ENCODE results near the gene TRPT1. TPM values are rescaled to one million over a fixed set of nuclear protein-coding genes. Genes with fewer than 3 reads are reported as not detected.

Gene TRPT1
- total and polyA plus RNA-seq, 3 donors from 2014 or later = 56.5 to 93.7 (median 65.4) TPM

DNA sequence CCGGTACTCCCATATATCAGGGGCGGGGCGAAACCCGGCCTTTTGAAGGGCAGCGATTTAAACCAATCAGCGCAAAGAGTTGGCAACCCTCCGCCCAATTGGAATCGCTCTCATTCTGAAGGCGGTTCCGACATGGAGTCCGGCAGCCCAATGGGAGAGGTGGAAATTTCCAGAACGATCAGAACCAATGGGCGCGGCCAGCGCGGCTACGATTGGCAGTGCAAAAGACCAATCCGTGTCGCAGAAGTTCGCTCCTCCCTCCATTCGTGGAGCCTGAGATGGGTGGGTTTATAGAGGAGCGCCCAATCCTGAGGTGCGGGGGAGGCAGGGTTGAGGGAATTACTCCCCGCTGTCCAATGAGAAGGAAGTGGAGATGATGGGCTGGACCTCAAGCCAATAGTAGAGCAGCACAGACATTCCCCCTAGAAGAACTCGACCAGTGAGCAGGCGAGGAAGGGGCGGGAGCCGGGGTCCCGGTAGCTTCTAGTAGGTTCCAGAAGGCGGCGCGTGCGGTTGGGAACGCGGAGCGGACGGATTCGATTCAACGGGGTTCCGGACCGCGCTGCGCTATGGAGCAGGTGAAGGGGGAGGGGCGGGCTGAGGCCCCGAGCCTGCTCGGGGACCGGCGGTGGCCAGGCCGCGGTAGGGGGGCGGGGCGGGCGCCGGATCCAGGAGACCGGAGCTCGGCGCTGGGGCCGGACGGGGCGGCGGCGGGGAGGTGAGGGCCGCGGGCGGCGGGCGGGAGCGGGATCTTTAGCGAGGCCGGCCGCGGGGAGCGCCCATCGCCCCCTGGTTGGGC is 40.1 kb downstream of the TRPT1 start, which contains the start of gene STIP1:
STIP1 (plus strand) TSS at position 479 of the 799 bp plus-strand sequence; CDS start at position 570, 91 bp downstream.
- Histone ChIP-seq H3K4me1 (peaks cover 32% of the 10 kb centered on the region), H3K9me3 (no peaks in the 10 kb centered on the region), H3K27ac (peak within 1 kb of the TSS; percentile 96 to 100), H3K4me3 (peak within 1 kb of the TSS; percentile 71 to 78), H3K36me3 (ENCODE audit: low read depth, missing control alignments) (no peaks in the 10 kb centered on the region), H3K27me3 (no peaks in the 10 kb centered on the region)
- TF ChIP-seq POLR2A (IDR thresholded peaks at IDR 0.05) = peak; percentile 74
- TF ChIP-seq, protein P1, sequence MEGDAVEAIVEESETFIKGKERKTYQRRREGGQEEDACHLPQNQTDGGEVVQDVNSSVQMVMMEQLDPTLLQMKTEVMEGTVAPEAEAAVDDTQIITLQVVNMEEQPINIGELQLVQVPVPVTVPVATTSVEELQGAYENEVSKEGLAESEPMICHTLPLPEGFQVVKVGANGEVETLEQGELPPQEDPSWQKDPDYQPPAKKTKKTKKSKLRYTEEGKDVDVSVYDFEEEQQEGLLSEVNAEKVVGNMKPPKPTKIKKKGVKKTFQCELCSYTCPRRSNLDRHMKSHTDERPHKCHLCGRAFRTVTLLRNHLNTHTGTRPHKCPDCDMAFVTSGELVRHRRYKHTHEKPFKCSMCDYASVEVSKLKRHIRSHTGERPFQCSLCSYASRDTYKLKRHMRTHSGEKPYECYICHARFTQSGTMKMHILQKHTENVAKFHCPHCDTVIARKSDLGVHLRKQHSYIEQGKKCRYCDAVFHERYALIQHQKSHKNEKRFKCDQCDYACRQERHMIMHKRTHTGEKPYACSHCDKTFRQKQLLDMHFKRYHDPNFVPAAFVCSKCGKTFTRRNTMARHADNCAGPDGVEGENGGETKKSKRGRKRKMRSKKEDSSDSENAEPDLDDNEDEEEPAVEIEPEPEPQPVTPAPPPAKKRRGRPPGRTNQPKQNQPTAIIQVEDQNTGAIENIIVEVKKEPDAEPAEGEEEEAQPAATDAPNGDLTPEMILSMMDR (IDR thresholded peaks at IDR 0.05) = peak in 2 of 3 experiments; percentile 22 to 43
- whole genome bisulfite sequencing, 2 donors = 0 to 1% methylated on average over 27 to 40 of the region's 74 CpGs
- peak; percentile 99 for DNase-seq
- intact Hi-C loops (cut with DNase I; ENCODE audit: low total_unique reads) = no loop called here

DNA sequence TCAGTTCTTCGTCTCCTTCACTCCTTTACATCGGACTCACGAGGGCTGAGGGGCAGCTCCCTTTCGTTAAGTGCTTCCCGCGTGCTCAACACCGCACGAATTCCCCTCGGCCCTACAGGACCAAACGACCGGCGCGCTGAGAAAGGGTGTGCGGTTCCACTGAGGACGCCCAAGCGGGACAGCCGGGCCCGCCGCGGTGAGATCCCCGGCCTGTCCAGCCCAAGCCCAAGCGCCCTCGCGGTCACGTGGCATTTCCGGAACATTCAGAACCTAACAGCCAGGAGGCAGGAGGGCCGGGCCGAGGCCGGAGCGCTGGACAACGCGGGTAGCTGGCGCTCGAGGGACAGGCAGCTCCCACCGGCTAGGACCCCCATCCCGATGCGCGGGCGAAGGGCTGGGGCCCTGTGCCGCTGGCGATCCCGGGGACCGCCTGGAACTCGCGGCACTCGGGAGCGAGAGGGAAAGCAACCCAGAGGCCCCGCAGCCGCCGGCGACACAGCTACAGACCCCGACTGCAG is 40.8 kb downstream of the TRPT1 start:
- H3K36me3 ChIP-seq (ENCODE audit: low read depth, missing control alignments) = no peaks in the 10 kb centered on the region
- WGBS, 2 donors = 0 to 1% methylated on average over 31 to 38 of the region's 52 CpGs
- DNase-seq = peak; percentile 88
- H3K27me3 ChIP-seq = no peaks in the 10 kb centered on the region
- no peaks in the 10 kb centered on the region for H3K9me3 ChIP-seq
- H3K4me3 ChIP-seq = peak overlapping the region; percentile 71 to 78
- peaks cover 36% of the 10 kb centered on the region for H3K4me1 ChIP-seq
- TF ChIP-seq POLR2A (IDR thresholded peaks at IDR 0.05) = peak; percentile 98
- TF ChIP-seq, protein P1 (IDR thresholded peaks at IDR 0.05) = peak in 2 of 3 experiments; percentile 24 to 58
- intact Hi-C loops (cut with DNase I; ENCODE audit: low total_unique reads) = no loop called here
- peak overlapping the region; percentile 96 to 100 for H3K27ac ChIP-seq

DNA sequence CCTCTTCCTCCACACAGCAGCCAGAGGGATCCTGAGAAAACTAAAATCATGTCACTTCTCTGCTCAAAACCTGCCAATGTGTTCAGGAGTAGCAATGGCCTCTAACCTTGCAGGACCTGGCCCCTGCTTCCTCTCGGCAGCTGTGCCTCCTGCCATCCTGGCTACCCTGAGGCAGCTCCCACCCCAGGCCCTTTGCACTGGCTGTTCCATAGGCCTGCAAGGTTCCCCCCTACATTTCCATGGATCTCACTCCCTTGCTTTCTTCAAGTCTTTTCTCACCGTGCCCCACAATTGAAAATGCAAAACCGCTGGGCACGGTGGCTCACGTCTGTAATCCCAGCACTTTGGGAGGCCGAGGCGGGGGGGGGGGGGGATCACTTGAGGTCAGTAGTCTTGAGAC is 42.1 kb downstream of the TRPT1 start:
- Histone ChIP-seq H3K4me3 (no peak overlapping the region), H3K9me3 (no peaks in the 10 kb centered on the region), H3K36me3 (ENCODE audit: low read depth, missing control alignments) (no peaks in the 10 kb centered on the region), H3K4me1 (peaks cover 36% of the 10 kb centered on the region), H3K27me3 (no peaks in the 10 kb centered on the region), H3K27ac (peak overlapping the region in 1 of 2 donors; percentile 23)
- 59 to 75% methylated on average over 6 to 7 of the region's 7 CpGs for WGBS, 2 donors
- intact Hi-C loops (cut with DNase I; ENCODE audit: low total_unique reads) = no loop called here
- no peak for TF ChIP-seq POLR2A (IDR thresholded peaks at IDR 0.05)
- TF ChIP-seq, protein P1 (IDR thresholded peaks at IDR 0.05) = no peak
- no peak for DNase-seq

DNA sequence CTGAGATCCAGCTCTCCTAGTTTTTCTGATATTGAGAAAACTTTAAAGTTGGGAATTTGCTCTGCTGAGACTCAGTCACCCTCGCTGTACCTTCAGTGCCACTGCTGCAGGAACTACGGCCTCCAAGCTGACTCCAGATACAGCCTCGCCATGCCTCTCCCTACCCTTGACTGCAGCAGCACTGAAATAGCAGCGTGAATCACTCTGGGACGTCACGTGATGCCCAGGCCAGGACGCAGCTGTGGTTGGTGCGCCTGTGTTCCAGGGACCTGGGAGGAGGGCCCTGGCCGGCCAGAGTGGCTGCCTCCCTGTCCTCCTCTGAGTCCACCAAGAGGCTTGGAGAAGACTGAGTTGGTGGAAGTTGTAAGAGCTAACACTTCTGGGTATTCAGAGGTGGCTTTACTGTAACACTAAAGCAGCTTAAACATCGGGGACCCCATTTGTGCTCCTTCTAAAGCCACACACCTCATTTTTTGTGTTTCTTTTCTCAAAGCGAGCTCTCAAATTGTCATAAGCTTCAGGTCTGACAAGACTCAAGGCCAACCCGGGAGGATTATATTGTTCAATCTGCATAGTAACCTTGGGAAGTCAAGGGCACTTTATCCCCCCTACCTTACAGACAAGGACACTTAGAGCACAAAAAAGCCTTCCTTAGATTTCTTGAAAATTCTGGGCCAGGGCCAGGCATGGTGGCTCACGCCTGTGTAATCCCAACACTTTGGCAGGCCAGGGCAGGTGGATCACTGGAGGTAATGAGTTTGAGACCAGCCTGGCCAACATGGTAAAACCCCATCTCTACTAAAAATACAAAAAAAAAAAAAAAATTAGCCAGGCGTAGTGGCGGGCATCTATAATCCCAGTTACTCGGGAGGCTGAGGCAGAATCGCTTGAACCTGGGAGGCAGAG is 44.2 kb downstream of the TRPT1 start:
- no peak overlapping the region for H3K4me3 ChIP-seq
- peak; percentile 97 for DNase-seq
- no peaks in the 10 kb centered on the region for H3K9me3 ChIP-seq
- H3K36me3 ChIP-seq (ENCODE audit: low read depth, missing control alignments) = no peaks in the 10 kb centered on the region
- WGBS, 2 donors = 35 to 70% methylated on average over 14 to 17 of the region's 17 CpGs
- peak overlapping the region; percentile 67 to 79 for H3K27ac ChIP-seq
- TF ChIP-seq POLR2A (IDR thresholded peaks at IDR 0.05) = peak; percentile 71
- TF ChIP-seq, protein P1 (IDR thresholded peaks at IDR 0.05) = no peak
- intact Hi-C loops (cut with DNase I; ENCODE audit: low total_unique reads) = no loop called here
- H3K4me1 ChIP-seq = peaks cover 36% of the 10 kb centered on the region
- no peaks in the 10 kb centered on the region for H3K27me3 ChIP-seq

All from testis (tissue), 3 donors.